ENCODE data around the gene BCL11B. TPM values are rescaled to one million over a fixed set of nuclear protein-coding genes. Genes with fewer than 3 reads are reported as not detected.

Gene BCL11B
- total and polyA plus RNA-seq, 11 donors: 0.04 to 2.1 (median 0.15) TPM; not detected in 3

DNA sequence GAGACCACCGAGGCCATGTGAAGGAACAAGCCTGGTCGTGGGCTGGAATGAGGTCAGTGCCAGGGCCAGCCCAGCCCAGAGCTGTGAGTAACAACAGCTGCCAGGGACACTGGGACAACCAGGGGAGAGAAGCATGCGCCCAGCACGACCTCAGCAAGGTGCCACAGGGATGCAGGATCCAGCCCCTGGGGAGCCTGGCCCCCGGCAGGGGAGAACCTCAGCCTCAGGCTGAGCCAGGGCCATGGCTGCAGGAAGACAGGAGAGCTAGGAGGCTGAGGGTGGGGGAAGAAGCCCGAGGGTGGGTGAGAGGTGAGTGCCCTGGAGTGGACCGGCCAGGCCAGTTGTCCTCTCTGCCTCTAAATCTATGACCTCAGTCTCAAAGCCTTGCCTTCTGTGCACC, 62.6 kb downstream of the BCL11B start:
- no peaks in the 10 kb centered on the region for H3K36me3 ChIP-seq
- peaks cover 0 to 12% (median 0%) of the 10 kb centered on the region in 9 donors for H3K27me3 ChIP-seq
- intact Hi-C loops (cut with DNase I): no loop called here
- H3K4me3 ChIP-seq: no peak overlapping the region
- 74 to 79% (median 77%) methylated on average over 3 to 7 of the region's 7 CpGs for WGBS, 4 donors
- TF ChIP-seq, protein P1, sequence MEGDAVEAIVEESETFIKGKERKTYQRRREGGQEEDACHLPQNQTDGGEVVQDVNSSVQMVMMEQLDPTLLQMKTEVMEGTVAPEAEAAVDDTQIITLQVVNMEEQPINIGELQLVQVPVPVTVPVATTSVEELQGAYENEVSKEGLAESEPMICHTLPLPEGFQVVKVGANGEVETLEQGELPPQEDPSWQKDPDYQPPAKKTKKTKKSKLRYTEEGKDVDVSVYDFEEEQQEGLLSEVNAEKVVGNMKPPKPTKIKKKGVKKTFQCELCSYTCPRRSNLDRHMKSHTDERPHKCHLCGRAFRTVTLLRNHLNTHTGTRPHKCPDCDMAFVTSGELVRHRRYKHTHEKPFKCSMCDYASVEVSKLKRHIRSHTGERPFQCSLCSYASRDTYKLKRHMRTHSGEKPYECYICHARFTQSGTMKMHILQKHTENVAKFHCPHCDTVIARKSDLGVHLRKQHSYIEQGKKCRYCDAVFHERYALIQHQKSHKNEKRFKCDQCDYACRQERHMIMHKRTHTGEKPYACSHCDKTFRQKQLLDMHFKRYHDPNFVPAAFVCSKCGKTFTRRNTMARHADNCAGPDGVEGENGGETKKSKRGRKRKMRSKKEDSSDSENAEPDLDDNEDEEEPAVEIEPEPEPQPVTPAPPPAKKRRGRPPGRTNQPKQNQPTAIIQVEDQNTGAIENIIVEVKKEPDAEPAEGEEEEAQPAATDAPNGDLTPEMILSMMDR (IDR thresholded peaks at IDR 0.05): no peak
- no peak for TF ChIP-seq POLR2A (IDR thresholded peaks at IDR 0.05)
- H3K27ac ChIP-seq: no peak overlapping the region
- no peak for ATAC-seq
- peak in 1 of 5 donors; percentile 14 for DNase-seq
- H3K9me3 ChIP-seq: no peaks in the 10 kb centered on the region
- peaks cover 0 to 9% (median 0%) of the 10 kb centered on the region in 12 donors for H3K4me1 ChIP-seq

DNA sequence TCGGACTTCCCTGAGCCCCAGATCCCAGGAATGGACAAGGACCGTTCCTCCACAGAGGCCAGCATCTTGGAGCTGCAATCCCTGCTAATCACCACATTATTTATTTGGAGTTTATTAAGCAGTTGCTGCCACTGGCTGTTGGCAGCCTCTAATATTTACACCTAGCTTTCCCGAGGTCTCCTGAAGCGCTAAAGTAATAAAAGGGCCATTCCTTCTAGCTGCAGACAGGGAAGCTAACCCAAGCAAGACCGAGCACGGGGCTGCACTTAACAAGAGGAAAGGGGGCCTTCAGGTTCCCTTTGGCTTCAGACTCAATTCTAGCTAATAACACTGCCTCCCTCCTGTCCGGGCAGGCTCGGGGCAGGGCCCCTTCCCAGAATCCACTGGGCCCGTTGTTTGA, 63.7 kb downstream of the BCL11B start:
- TF ChIP-seq POLR2A (IDR thresholded peaks at IDR 0.05): no peak
- TF ChIP-seq, protein P1 (IDR thresholded peaks at IDR 0.05): no peak
- no peak overlapping the region for H3K4me3 ChIP-seq
- H3K9me3 ChIP-seq: no peaks in the 10 kb centered on the region
- intact Hi-C loops (cut with DNase I): no loop called here
- H3K4me1 ChIP-seq: peaks cover 0 to 4% (median 0%) of the 10 kb centered on the region in 12 donors
- H3K27me3 ChIP-seq: peaks cover 0 to 8% (median 0%) of the 10 kb centered on the region in 9 donors
- no peaks in the 10 kb centered on the region for H3K36me3 ChIP-seq
- DNase-seq (no peak), ATAC-seq (no peak)
- H3K27ac ChIP-seq: no peak overlapping the region
- WGBS, 4 donors: 77 to 83% (median 79%) methylated on average over 8 to 9 of the region's 9 CpGs

DNA sequence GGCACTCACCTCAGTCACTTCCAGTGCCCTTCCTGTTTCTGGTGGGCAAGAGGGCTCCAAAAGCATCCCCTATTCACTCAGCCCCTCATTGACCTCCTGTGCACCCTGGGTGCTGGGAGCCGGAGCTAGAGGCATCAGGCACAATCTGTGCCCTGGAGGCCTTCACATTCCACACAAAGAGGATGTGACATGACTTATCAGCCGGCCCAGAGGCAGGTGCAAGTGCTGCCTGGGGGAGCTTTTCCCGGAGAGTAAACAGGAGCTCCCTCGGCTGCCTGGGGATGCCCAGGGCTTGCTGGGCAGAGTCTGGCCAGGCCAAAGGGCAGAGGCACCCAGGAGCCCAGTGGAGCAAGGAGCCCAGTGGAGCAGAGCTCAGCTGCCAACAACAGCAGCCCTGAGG, 64.5 kb downstream of the BCL11B start:
- intact Hi-C loops (cut with DNase I): no loop called here
- H3K36me3 ChIP-seq: no peaks in the 10 kb centered on the region
- H3K9me3 ChIP-seq: no peaks in the 10 kb centered on the region
- H3K4me1 ChIP-seq: no peaks in the 10 kb centered on the region
- H3K27me3 ChIP-seq: peaks cover 0 to 8% (median 0%) of the 10 kb centered on the region in 9 donors
- DNase-seq (no peak), ATAC-seq (no peak)
- H3K4me3 ChIP-seq: no peak overlapping the region
- TF ChIP-seq, protein P1 (IDR thresholded peaks at IDR 0.05): no peak
- no peak for TF ChIP-seq POLR2A (IDR thresholded peaks at IDR 0.05)
- no peak overlapping the region for H3K27ac ChIP-seq
- 40 to 54% (median 41%) methylated on average over 4 of the region's 4 CpGs; no CpG with 5 or more reads in 1 of the 4 donors for WGBS, 4 donors

DNA sequence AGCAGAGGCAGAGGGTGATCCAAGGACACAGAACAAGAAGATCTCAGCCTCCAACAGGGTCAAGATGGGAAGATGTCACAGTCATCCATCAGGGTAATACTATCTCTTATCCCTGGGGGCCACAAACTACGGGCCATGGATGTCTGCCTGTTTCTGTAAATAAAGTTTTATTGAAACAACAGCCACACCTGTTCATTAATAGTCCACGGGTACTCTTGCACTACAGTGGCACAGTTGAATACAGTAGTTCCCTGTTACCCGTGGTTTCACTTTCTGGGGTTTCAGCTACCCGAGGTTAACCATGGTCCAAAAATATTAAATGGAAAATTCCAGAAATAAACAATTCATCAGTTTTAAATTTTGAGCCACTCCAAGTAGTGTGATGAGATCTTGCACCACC, 65.9 kb downstream of the BCL11B start:
- Histone ChIP-seq H3K4me3 (no peak overlapping the region), H3K36me3 (no peaks in the 10 kb centered on the region), H3K27ac (no peak overlapping the region), H3K4me1 (no peaks in the 10 kb centered on the region), H3K27me3 (peaks cover 0 to 8% (median 0%) of the 10 kb centered on the region in 9 donors), H3K9me3 (no peaks in the 10 kb centered on the region)
- DNase-seq: no peak
- ATAC-seq: no peak
- WGBS, 4 donors: 86 to 93% (median 88%) methylated on average over 4 of the region's 4 CpGs
- intact Hi-C loops (cut with DNase I): no loop called here
- TF ChIP-seq, protein P1 (IDR thresholded peaks at IDR 0.05): no peak
- TF ChIP-seq POLR2A (IDR thresholded peaks at IDR 0.05): no peak
